ENCODE data around the gene TMEM169. TPM values are rescaled to one million over a fixed set of nuclear protein-coding genes. Genes with fewer than 3 reads are reported as not detected.

The TMEM169 gene
- total and polyA plus RNA-seq, 2 of the 4 experiments (the other 2 are of a cell fraction), result 0.15 to 0.54 TPM

DNA sequence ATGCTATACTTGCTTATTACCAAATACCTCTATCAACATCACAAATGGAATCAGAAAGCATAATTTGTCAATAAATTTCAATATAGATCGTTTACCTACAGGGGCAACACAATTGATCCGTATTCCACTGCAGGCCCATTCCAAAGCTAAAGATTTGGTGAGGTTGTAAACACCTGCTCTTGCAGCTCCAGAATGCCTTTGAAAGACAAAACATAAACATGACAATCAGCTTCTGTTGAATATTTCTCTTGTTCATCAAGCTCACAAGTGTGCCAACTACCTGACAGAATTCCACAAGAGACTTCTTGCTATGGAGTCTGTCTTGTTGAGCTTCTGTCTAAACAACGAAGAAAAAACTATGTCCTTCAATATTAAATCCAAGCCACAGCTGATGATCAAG is 30.4 kb upstream of the TMEM169 start:
- no peaks in the 10 kb centered on the region for H3K4me1 ChIP-seq (ENCODE audit: control insufficient read depth, insufficient read depth, low read length)
- ATAC-seq (ENCODE audit: low read depth), result no peak
- H3K9ac ChIP-seq (ENCODE audit: low read depth, low read length), result no peak overlapping the region
- no peaks in the 10 kb centered on the region for H3K9me3 ChIP-seq (ENCODE audit: control insufficient read depth, insufficient read depth, low read length)
- H3K4ac ChIP-seq (ENCODE audit: low read depth, low read length), result no peak overlapping the region
- no peak overlapping the region for H2AK9ac ChIP-seq (replicated peaks; ENCODE audit: low read depth, low read length, poor library complexity)
- CTCF ChIA-PET, result no interaction called here
- dilution Hi-C loops (cut with HindIII; ENCODE audit: low sequenced_read_pairs, unreplicated experiment), result no loop called here
- no peak overlapping the region for H3K27ac ChIP-seq (ENCODE audit: insufficient read depth, low read length)
- 0 out of 2 replicates have a peak, but pooled peaks cover 4% of the 10 kb centered on the region for H3K9me1 ChIP-seq (ENCODE audit: insufficient read depth, low read length)
- H4K8ac ChIP-seq (ENCODE audit: low read depth in 2 of 2, low read length in 2 of 2), result no peak overlapping the region
- intact Hi-C loops (cut with micrococcal nuclease), result no loop called here
- in situ Hi-C loops (cut with MboI; ENCODE audit: low sequenced_read_pairs), result no loop called here
- BruUV-seq (replicated peaks), result no TSS peak
- no peak overlapping the region for H3K23ac ChIP-seq (ENCODE audit: low read depth, low read length)
- no peak overlapping the region for H2AFZ ChIP-seq (replicated peaks; ENCODE audit: low read length, poor library complexity)
- WGBS, 2 experiments (ENCODE audit: extremely low coverage in 2 of 2, insufficient read length in 1 of 2), result no CpG with 5 or more reads among the region's 3 CpGs
- H2AK5ac ChIP-seq (ENCODE audit: low read depth, low read length), result no peak overlapping the region
- no peak overlapping the region for H2BK5ac ChIP-seq (ENCODE audit: low read depth, low read length, poor library complexity, severe bottlenecking)
- H3K4me3 ChIP-seq (ENCODE audit: insufficient read depth, low read depth, low read length), result no peak overlapping the region
- H2BK15ac ChIP-seq (ENCODE audit: low read depth, low read length), result no peak overlapping the region
- DNase-seq, result no peak
- no peak overlapping the region for H2BK20ac ChIP-seq (ENCODE audit: low read depth, low read length)
- no peaks in the 10 kb centered on the region for H4K20me1 ChIP-seq (ENCODE audit: insufficient read depth, low read length)
- no peak overlapping the region for H3K14ac ChIP-seq (replicated peaks; ENCODE audit: low read depth, low read length)
- POLR2A ChIA-PET (ENCODE audit: unreplicated experiment), result no interaction called here
- H4K5ac ChIP-seq (ENCODE audit: low read depth, low read length), result no peak overlapping the region
- 0 out of 2 replicates have a peak, but pooled peaks cover under 1% of the 10 kb centered on the region for H3K36me3 ChIP-seq (ENCODE audit: control insufficient read depth, insufficient read depth, low read length)
- TF ChIP-seq SMC3 (IDR thresholded peaks at IDR 0.05; ENCODE audit: low read depth, low read length) (no peak), FOS (IDR thresholded peaks at IDR 0.05; ENCODE audit: low read depth, low read length) (no peak), USF2 (IDR thresholded peaks at IDR 0.05; ENCODE audit: low read depth, low read length) (no peak), MAZ (IDR thresholded peaks at IDR 0.05; ENCODE audit: borderline replicate concordance, low read depth, low read length) (no peak), RAD21 (IDR thresholded peaks at IDR 0.05; ENCODE audit: low read length) (no peak), RCOR1 (IDR thresholded peaks at IDR 0.05; ENCODE audit: insufficient replicate concordance, low read length) (no peak), BHLHE40 (IDR thresholded peaks at IDR 0.05; ENCODE audit: low read depth, low read length) (no peak), CHD1 (IDR thresholded peaks at IDR 0.05; ENCODE audit: low read depth, low read length) (no peak)
- TF ChIP-seq, protein P1, sequence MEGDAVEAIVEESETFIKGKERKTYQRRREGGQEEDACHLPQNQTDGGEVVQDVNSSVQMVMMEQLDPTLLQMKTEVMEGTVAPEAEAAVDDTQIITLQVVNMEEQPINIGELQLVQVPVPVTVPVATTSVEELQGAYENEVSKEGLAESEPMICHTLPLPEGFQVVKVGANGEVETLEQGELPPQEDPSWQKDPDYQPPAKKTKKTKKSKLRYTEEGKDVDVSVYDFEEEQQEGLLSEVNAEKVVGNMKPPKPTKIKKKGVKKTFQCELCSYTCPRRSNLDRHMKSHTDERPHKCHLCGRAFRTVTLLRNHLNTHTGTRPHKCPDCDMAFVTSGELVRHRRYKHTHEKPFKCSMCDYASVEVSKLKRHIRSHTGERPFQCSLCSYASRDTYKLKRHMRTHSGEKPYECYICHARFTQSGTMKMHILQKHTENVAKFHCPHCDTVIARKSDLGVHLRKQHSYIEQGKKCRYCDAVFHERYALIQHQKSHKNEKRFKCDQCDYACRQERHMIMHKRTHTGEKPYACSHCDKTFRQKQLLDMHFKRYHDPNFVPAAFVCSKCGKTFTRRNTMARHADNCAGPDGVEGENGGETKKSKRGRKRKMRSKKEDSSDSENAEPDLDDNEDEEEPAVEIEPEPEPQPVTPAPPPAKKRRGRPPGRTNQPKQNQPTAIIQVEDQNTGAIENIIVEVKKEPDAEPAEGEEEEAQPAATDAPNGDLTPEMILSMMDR (conservative IDR thresholded peaks at IDR 0.05; ENCODE audit: low read depth, low read length), result no peak
- no peak overlapping the region for H3K56ac ChIP-seq (ENCODE audit: extremely low read depth, insufficient read depth, low read length)
- H2BK120ac ChIP-seq (ENCODE audit: low read depth, low read length), result no peak overlapping the region
- H3K4me2 ChIP-seq (ENCODE audit: low read depth, low read length), result no peak overlapping the region
- H3K79me1 ChIP-seq (ENCODE audit: low read depth in 1 of 2, low read length in 2 of 2), result no peaks in the 10 kb centered on the region
- H3K27me3 ChIP-seq (ENCODE audit: control insufficient read depth, insufficient read depth, low read length), result no peaks in the 10 kb centered on the region
- no peak overlapping the region for H3K18ac ChIP-seq (ENCODE audit: low read depth, low read length)
- no peak overlapping the region for H4K91ac ChIP-seq (ENCODE audit: insufficient read depth, low read depth, low read length)
